Activated CD4-positive, CD25-positive, alpha-beta regulatory T cell treated with anti-CD3 and anti-CD28 coated beads, Interleukin-2, amount 50 U/mL, for 16 hours (primary cell): Measurements from ENCODE around the gene VDAC1.
A peak's percentile ranks its signal among the peaks of the same experiment; 100 is the strongest.
"Not testable (repeated sequence)": the region's sequence is repeated elsewhere in the genome, so short reads cannot be mapped to it uniquely, and the experiment has no call there.

ENCODE experiments used
- DNase-seq: peaks from one replicate; pipeline ENCODE4 v3.0.0-alpha.2; 2020; ENCODE audit warnings: low read depth, low spot score

Gene VDAC1

DNA sequence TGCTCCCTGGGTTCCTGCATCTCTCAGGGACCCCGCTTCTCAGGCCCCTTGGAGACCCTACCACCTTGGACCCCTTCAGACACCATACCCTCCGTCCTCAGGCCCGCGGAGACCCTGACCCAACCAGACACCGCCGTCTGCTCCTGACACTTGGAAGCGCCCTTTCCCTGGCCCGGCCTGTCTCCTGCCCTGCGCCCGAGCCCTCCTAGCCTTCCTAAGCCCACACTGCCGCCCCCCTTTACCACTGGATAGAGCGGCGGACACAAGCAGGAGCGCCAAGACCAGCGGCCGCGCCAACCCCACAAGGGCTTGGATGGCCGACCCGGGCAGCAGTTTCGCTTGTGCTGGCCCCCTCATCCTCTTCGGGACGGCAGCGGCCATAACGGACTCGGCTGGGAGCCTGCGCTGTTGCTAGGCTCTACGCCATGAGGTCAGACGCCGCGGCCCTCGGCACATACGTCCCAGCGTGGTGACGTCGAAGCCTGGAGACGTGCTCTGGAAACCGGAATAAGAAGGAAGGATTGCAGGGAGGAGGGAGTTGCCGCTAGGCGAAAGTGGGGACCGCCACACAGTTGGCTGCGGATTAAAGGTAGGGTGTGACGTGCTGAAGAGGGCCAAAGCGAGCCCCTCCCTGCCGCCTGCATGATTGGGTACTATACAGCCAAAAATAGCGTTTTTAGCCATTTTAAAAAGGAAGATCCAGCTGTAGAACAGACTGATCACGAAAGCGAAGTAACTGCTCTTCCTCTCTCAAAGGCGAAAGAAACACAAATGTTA is 36.4 kb downstream of the VDAC1 start, which contains the start of gene C5orf15:
C5orf15 (minus strand) TSS at position 422 of the 777 bp plus-strand sequence; CDS start at position 381, 41 bp downstream.
- peak; percentile 80 for DNase-seq

DNA sequence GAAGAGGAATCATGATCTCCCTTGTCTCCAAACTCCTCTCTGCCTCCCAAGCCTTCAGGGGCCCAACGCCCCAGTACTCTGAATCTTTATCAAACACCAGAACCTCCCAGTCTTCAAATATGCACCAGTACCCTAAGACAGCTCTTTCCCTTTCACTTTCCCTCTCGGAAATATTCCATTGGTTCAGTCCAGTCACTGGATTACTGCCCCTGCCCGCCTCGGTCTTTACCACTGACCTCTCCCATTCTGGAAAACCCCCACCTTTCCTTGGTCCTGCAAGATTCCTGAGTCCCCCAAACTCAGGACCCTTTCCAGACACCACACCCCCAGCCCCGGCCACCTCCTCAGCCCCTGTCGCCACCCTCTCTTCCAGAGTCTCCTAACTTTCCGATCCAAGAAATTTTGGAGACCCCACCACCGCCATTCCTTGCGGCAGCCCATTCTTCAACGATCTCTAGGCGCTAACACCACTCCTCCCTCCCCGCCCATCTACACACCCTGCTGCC is 37.0 kb downstream of the VDAC1 start:
- no peak for DNase-seq

DNA sequence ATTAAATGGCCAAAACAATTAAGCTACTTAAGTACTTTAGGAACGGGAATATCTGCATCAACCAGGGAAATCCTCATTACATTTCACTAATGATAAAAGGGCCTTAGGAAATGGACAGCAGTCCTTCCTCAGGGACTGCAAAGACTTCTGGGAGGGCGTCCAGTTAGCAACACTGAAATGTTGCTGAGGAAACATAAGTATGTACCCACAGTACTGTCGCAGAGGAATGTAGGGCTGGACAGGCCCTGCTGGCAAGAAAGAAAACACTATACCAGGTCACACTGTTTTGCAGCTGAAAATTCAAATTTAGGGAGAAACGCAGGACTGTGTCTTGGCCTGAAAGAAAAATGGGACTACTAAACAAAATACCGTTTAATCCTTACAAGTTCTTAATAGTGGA is 37.7 kb downstream of the VDAC1 start:
- DNase-seq, result no peak

DNA sequence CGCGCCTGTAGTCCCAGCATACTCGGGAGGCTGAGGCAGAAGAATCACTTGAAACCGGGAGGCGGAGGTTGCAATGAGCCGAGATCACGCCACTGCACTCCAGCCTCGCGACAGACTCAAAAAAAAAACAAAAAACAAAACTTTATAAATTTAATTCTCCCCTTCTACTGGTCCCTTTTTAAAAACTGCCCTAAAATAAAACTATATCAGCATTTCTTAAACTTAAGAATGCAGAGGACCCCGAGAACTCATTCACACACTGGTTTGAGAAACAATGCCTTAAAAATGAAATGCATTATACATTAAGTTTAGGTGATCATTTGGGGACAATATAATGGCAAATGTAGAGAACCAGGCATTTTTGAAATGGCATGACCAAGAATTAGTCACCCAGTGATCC is 38.7 kb downstream of the VDAC1 start:
- no peak for DNase-seq

DNA sequence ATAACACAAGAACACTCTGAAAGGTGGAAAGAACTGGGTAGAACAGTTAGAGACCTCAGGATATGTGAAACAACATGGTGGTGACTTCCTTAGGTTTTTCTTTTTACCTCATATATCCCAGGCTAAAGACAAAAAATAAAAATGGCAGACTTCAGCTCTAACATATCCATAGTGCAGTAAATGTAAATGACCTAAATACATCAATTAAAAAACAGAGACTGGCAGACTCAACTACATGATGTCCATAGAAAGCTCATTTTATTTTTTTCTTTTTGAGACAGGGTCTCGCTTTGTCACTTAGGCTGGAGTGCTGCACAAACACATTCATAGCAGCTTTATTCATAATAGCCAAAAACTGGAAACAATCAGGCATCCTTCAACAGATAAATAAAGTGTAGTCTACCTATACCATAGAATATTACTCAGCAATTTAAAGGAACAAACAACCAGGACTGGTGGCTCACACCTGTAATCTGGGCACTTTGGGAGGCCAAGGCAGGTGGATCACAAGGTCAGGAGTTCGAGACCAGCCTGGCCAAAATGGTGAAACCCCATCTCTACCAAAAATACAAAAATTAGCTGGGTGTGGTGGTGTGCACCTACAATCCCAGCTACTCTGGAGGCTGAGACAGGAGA is 41.2 kb downstream of the VDAC1 start:
- DNase-seq, result no peak

GRCh38 chr5:133962801-133963476 is 41.8 kb downstream of the VDAC1 start:
- no peak for DNase-seq

DNA sequence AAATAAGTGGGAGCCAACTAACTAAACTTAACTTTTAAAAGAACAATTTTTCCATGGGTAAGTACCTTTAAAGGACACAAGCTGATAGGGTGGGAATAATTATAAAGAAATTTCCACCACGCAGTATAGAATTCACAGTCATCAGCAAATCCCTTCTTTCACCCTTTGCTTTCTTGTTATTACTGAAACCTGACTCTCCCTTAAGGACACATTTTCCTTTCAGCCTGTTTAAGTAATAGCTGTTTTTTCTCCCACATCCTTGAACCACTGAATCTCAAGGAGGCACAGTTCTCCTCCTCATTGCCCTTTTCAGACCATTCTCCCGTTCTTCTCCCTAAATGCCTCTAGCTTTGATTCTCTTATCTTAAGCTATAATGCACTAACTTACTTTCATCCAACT is 42.6 kb downstream of the VDAC1 start:
- no peak for DNase-seq

GRCh38 chr5:133959643-133960042 is 45.1 kb downstream of the VDAC1 start:
- no peak for DNase-seq

- DNase-seq, result no peak
These were observed 47.2 kb downstream of the VDAC1 start for GRCh38 chr5:133957591-133957990.

DNA sequence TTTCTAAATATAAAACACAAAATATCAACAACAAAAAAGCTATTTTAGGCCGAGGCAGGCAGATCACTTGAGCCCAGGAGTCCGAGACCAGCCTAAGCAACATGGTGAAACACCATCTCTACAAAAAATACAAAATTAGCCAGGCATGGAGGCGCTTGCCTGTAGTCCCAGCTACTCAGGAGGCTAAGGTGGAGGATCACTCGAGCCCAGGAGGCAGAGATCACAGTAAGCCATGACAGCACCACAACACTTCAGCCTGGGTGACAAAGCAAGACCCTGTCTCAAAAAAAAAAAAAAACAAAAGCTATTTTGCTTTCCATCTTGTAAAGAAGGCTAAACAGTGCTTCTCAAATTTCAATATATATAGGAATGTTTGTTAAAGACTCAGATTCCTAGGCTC is 47.7 kb downstream of the VDAC1 start:
- no peak for DNase-seq

- not testable (repeated sequence) for DNase-seq
These were observed 48.6 kb downstream of the VDAC1 start for GRCh38 chr5:133956196-133956595.

DNA sequence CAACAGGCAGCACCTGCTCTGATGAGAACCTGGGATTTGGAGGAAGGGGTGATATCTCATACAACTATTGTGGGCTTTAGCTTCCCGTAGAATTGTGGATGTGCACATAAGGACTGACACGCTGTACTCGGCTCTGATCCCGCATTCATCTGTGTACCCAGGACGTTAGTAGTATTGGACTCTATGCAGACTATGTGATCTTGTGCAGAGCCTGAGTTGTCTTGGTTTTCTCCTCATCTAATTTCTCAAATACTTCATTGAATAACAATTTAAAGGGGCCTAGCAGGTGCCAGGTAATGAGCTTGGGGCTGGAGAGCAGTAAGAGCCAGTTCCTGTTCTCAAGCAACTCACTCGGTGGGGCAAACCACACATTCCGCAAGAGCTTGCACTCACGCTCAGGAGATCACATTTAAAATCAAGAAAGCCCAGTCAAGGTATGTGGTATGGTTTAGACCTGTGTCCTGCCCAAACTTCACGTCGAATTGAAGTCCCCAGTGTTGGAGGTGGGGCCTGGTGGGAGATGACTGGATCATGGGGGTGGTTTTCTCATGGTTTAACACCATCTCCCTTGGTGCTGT is 51.1 kb downstream of the VDAC1 start:
- DNase-seq, result no peak

DNA sequence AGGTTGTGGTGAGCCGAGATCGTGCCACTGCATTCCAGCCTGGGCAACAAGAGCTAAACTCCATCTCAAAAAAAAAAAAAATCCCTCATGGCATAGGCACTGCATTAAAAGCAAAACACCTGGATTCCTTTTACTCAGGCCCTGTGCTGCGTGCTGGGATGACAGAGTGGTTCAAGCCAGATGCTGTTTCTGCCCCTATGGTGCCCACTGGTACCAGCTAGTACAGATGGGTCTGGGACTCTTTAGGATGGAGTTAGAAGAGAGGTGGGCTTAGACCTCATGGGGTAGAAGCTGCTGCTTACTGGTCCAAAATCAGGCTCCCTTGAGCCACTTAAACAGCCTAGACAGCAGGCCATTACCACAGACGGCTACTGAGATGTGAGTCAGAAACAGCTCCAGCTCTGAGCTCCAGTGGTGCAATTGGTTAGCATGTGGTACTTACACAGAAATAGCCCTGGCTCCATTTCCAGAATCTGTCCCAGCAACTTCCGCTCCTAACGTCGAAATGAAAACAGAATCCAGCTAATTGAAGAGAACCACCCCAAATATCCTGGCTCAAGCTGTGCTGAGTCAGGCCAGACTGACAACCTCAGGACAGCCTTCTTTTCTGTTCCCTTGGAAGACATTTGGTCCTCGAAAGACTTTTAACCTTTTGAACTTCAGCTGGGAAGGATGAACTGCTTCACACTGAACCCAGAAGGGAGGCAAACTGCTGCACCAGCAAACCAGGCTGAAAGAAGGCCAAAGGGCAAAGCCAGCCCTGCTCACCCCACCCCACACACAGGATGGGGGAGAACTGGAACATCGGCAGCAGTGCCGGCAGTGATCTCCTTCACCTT is 51.8 kb downstream of the VDAC1 start:
- no peak for DNase-seq

- DNase-seq, result no peak
These were observed 53.8 kb downstream of the VDAC1 start for GRCh38 chr5:133950821-133951612.

DNA sequence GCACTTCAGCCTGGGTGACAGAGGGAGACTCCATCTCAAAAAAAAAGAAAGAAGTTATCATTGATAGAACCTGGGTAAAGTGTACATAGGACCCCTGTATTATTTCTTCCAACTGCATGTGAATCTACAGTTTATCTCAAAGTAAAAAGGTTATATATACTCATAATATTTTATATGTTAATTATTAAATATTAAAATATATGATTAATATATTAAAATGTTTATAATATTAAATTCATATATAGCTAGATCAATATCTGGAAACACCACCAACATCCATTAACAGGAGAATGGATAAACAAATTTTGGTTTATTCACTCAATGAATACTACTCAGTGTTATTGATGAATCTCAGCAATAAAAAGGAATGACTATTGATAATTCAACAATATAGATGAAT is 56.1 kb downstream of the VDAC1 start:
- no peak for DNase-seq

- DNase-seq, result no peak
These were observed 57.3 kb downstream of the VDAC1 start for GRCh38 chr5:133947431-133947841.

DNA sequence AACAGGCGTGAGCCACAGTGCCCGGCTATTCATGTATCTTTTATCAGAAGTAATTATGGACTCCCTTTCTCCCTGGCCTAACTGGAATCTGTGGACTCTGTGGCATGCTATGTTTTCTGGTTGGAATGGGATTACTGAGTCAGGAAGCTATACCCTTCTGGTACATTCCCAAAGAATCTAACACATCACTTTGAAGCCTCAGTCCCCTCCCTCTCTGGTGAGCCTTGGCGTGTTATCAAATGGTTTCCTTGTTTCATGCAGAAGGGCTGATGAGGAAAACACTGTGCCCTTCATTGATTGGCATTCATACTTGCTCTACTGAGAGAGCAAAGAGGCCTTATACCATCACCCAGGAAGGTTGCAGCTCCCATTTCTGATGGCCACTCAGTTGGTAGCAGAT is 59.2 kb downstream of the VDAC1 start:
- no peak for DNase-seq

GRCh38 chr5:133944263-133945185 is 60.3 kb downstream of the VDAC1 start:
- no peak for DNase-seq

GRCh38 chr5:133943475-133943817 is 61.3 kb downstream of the VDAC1 start:
- DNase-seq, result no peak
